ENCODE results near the gene SIMC1. TPM values are rescaled to one million over a fixed set of nuclear protein-coding genes. Genes with fewer than 3 reads are reported as not detected.
"Not testable (repeated sequence)": the region's sequence is repeated elsewhere in the genome, so short reads cannot be mapped to it uniquely, and the experiment has no call there.

The SIMC1 gene
- polyA plus RNA-seq (ENCODE audit: insufficient read length) = 14.9 TPM

DNA sequence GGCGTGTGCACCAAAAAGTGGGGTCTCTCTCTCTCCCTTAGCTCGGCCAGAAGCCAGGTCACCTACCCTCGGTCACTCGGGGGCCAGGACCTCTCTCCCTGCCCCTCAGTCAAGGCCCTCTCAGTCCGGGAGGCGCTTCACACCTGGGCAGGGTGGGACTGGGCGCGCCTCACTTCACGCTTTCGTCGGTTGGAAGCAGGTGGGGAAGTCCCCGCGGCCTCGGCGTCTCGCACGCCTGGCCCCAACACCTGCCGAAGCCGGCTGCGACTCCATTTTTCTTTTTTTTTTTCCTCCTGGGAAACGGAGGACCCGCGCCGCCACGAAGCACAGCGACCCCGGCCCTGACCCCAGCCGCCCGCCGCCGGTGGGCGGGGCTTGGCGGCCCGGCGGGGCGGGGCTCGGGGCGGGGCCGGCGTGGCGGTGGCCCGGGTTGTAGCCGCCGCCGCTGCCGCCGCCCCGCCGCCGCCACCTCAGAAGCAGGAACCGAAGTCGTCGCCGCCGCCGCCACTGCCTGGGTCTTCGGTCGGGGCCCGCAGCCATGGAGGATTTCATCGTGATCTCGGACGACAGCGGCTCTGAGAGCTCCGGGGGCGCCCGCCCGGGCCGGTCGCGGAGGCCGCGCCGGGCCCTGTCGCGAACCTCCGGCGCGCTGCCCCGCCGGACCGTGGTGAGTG, at the start of gene SIMC1:
Gene SIMC1 (plus strand): TSS at position 454 of the 674 bp plus-strand sequence. CDS start 85 bp downstream, at position 539.
- peak; percentile 12 for DNase-seq

DNA sequence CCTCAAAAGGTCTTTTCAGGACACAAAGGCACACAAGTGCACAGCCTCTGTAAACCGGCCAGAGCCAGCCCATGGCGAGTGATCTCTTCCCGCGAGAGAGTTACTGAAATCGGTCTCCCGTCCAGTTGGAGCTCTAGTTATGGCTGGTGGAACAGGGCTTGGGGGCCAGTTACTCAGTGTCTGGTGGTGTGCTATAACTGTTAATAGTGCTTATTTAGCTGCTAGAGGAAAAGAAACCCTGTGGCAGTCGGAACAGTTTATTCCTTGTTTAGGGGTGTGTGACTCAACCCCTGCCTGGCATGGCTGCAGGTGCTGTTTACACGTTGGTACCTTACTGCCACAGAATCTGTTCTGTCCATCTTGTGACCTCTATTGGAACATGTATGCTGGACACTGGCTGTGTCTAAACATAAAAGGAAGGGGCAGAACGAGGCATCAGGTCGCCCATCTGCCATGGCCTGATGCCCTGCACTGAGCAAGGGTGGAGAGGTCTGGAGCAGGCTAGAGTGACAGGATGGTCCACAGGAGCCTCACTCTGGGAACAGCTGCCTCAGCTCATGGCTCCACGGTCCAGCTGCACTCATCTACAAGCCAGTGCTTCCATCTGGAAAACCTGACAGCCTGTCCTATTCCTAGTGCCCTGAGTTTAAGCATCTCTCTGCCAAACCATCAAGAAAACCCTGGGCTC, 49.6 kb upstream of the SIMC1 start:
- no peak for DNase-seq

DNA sequence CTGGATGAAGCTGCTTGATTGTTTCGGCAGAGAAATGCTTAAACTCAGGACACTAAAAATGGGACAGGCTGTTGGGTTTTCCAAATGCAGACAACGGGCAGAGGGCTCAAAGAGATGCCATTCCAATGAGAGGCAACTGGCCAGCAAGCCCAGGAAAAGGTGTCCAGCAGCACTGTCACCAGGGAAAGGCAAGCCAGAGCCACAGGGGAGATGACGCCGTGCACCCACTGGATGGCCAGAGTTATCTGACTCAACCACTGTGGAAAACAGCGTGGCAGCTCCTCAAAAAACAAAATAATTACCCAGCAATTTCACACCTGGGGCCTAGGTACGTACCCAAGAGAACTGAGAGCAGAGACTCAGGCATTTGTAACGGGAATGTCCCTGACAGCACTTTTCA, 48.4 kb upstream of the SIMC1 start:
- DNase-seq = no peak

DNA sequence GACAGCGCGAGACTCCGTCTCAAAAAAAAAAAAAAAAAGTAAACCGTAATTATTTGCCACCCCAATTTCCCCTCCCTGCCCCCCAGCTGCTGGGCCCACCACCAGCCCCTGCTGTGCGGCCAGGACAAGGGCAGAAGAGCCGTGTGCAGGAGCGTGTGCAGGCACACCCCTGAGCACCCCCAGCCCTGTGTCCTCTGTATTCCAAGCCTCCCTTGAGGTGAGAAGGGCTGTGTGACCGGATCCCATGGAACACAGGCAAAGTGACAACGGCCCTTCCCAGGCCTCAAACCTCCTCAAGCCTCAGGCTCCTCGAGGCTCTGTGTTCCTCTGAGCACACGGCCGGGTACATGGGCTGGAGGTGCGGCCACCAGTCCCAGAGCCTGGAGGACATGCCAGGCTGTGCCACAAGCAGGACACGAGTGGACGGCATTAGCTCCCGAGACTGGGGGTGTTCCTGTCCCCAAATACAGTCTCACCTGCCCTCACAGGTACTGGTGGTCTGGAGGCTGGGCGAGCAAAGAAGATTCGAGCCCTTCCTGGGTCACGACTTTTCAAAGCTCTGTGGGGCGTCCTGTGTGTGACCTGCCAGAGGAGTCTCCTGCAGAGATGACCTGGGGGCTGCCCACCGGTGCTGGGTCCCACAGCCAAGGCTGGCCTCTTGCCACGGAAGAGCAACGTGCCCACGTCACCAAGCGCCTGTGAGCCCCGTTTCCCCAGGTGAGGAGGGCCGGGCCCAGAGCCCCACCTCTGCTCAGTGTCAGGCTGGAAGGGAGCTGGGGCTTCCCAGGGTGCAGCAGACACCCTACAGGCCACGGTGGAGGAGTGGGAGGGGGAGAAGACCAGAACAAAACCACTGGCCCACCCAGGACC, 47.1 kb upstream of the SIMC1 start:
- no peak for DNase-seq

DNA sequence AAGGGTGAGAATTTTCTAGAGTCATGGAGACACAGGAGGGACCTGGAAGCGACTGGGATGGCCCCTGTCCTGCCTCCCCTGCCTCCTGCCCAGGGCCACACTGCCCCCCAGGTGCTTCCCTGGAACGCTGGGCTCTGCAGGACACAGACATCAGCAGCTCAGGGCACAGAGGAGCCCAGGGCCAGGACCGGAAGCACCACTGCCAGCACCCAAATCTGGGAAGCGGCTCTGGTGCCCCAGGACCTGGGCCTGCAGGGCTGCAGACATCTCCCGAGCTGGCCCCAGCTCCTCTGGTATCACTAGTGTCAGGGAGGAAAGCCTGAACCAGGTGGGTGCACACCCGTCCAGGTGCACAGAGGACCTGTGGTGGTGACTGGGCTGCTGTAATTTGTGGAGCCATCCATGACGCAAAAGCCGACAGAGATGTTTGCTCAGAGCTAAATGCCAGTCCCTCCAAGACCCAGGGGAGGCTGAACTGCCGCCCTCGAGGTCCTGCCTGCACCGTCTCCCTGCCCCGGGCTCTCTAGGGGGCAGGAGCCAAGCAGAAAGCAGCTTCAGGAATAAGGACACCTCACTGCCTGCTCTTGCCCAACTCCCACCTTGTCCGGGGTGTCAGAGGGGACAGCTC, 46.0 kb upstream of the SIMC1 start:
- no peak for DNase-seq

DNA sequence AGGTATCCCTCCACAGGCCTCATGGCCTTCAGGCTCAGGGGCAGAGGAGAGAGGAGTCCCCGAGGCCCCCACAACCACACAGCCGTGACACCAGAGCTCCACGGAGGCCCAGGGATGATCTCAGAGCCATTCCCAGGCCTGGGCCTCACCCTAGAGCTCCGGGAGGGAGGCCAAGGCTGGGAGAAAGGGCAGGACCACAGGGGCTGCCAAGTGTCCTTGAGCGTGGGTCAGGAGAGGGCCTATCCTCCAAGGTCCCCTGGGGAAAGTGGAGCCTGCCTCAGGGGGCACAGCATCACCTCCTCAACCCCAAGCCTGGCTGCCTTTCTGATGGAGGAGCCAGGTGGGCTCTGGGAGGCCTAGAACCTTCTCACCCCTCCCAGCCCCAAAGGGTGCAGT, 45.5 kb upstream of the SIMC1 start:
- DNase-seq = not testable (repeated sequence)

DNA sequence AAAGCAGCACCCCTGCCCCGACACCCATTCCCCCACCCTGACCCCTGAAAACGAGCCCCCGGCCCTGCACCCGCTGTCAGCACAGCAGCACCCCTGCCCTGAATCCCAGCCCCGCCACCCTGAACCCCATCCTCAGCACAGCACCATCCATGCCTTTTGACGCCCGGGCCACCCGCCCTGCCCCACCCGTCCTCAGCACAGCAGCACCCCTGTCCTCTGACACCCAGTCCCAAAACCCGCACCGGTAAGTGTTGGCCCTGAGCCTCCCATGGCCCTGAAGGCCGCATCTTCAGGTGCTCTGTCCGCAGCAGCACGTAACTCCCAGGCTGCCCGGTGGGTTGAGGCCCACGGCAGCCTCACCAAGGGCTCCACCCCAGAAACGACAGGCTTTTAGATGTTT, 44.6 kb upstream of the SIMC1 start:
- DNase-seq = not testable (repeated sequence)

DNA sequence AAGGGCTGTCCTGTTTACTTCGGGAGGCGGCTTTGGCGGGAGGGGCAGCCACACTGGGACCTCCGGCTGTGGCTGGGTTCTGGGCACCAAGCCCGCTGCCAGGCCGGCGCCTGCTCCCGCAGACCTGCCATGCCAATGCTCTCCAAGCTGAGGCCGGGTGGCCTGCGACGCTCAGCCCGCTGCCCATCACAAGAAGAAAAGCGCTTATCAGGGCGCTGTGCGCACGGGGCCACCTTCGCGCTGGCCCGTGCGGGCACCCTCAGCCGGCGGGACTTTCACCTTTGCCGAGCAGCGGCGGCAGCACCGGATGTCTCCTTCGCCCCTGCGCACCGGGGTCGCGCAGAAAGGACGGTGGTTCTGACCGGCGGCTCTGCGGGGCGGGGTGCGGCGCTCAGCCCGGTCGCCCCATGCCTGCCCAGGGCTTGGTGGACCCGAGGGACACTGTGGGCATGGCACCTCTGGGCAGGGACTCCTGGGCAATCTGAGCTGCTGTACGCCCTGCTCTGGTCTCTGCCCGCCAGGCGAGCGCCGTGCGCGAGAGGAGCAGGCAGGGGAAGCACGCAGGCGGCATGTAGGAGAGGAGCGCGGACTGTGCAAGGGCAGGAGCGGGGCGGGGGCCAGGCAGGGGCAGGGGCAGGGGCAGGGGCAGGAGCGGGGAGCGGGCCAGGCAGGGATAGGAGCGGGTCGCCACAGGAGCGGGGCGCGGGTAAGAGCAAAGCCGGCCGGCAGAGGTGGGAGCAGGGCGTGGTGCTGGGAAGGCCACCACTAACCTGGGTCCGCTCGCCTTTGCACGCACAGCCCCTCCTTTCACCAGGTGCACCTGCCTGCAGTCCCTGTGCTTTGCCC, 43.8 kb upstream of the SIMC1 start:
- not testable (repeated sequence) for DNase-seq

DNA sequence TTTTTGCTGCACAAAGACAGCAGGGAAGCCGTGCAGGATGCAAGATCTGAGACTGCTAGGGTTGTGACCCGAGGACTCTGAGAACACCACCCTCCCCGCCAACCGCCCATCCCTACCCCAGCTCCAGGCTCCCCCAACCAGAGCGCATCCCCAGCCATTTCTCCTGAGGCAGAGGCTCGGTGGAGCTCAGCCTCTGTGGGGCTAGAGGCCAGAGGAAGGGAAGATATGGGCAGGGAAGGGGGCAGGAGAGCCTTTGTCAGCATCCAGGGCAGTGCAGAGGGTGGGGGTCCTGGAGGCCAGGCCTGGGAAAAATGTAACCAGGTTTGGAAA, 43.2 kb upstream of the SIMC1 start:
- DNase-seq = not testable (repeated sequence)

DNA sequence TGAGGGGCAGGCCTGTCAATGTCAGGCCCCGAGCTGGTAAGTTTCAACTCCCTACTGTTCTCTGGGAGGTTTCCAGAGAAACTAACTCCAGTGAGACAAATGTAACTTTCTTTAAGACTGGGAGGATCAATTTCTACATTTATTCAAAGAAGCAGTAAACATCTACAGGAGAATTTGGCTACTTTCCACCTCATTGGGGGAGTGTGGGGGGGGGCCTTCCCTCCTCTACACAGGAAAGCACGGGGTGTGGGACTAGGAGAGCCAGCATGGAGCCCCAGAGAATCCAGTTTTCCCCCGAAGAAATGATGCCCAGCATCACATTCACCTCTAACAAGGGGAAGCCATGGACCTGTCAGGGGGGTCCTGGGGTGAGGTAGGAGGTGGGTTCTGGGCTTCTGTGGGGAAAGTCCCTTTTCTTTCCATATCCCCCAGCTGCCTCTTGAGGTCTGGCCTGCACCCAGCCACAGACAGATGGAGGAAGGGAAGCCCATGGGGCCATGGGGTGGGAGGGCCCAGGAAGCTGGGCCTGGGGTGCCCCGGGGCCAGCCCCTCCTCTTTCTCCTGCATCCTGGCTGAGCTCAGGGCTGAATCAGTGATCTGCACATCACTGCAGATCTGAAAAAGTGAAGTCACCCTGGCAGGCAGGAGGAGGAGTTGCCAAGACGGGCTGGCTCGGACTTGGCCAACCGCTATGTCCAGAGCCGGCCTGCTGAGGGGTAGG, 42.6 kb upstream of the SIMC1 start:
- DNase-seq = not testable (repeated sequence)

DNA sequence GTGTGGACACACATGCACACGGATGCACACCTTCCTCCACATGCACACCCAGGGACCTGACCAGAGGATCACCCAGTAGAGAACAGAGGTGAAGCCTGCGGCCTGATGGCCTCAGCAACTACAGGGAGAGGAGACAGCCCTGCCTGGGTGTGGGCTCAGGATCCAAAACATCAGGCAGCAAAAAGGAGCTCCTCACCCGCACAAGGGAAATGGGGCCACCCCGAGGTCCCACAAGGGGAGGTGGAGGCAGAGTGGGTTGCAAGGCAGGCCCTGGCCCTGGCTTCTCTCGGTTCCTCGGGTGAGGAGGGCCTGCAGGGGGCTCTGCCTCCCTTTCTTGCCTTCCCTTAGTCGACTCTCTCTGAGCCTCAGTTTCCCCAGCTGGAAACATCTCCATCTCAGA, 41.4 kb upstream of the SIMC1 start:
- DNase-seq = not testable (repeated sequence)

DNA sequence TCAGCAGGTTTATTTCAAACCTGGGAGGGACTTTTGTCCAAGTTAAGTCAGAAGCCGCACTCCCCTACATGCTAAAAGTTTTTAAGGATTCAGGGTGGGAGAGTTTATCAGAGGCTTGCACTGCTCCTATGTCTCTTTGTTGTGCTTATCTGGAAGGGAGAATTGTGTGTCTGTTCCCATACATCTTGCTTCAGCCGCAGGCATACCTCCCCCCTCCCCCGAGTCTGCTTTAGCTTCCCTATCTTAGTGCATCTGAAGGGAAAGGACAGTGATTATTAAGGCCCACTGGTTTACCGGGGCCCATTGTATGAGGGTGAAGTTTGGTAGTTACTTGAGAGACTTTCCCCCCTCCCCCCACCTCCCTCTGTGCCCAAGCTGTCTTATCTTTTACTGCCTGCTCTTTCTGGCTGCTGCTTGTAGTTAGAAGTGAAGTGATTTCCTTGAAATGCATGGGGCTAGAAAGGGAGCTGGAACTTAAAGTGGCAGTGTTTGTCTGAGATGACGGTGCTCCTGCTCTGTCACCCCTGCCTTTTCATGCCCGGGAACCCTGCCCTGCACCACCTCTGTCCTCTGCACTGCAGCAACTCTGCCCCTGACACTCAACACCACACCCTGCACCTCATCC, 40.9 kb upstream of the SIMC1 start:
- DNase-seq = not testable (repeated sequence)

DNA sequence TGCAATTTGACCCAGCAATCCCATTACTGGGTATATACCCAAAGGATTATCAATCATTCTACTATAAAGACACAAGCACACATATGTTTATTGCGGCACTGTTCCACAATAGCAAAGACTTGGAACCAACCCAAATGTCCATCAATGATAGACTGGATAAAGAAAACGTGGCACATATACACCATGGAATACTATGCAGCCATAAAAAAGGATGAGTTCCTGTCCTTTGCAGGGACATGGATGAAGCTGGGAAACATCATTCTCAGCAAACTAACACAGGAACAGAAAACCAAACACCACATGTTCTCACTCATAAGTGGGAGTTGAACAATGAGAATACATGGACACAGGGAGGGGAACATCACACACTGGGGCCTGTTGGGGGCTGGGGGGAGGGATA, 39.9 kb upstream of the SIMC1 start:
- DNase-seq = not testable (repeated sequence)

DNA sequence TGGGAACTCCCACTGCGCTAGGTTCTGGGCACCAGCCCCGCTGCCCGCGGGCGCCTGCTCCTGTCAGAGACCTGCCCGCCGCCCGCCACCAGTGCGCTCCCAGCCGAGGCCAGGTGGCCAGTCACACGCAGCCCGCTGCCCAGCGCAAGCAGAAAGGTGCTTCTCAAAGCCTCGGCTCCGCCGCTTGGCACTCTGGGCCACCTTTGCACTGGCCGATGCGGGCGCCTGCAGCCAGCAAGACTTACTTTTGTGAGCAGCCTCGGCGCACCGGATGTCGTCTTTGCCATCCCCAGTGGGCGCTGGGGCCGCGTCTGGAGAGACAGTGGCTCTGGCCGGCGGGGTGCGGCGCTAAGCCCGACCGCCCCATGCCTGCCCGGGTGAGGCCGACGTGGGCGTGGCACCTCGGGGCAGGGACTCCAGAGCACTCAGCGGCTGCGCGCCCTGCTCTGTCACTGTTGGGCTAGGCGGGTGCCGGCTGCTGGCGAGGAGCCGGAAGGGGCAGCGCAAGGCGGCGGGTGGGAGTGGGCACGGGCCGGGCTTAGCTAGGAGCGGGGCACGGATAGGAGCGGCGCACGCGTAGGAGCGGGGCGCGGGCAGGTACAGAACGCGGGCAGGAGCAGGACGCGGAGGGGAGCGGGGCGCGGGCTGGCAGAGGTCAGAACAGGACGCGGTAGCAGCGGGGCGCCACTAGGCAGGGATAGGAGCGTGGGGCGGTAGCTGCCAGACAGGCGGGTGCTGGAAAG, 39.1 kb upstream of the SIMC1 start:
- DNase-seq = not testable (repeated sequence)

DNA sequence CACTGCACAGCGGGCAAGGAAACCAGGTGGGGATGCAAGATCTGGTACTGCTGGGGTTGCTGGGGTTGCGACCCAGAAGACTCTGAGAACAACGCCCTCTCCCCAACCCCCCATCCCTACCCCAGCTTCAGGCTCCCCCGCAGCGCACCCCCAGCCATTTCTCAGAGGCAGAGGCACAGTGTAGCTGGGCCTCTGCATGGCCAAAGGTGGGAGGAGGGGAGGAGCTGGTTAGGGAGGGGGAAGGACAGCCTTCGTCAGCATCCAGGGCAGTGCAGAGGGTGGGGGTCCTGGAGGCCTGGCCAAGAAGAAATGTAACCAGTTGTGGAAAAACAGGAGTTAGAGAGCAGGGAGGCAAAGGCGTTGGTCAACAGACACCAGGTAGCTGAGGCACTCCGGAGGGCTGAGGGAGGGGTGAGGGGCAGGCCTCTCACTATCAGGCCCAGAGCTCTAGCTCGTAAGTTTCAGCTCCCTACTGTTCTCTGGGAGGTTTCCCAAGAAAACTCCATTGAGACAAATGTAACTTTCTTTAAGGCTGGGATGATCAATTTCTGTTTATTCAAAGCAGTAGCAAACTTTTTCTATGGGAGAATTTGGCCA, 38.3 kb upstream of the SIMC1 start:
- DNase-seq = not testable (repeated sequence)

DNA sequence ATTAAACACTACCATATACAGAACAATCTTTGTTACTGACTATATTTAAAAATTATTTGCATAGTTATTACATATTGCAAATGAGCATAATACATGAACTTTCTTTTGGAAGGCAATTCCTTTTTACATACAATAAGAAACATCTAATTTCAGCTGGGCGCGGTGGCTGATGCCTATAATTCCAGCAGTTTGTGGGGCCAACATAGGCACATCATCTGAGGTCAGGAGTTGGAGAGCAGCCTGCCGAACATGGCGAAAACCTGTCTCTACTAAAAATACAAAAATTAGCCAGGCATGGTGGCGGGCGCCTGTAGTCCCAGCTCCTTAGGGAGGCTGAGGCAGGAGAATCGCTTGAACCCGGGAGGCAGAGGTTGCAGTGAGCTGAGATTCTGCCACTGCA, 36.4 kb upstream of the SIMC1 start:
- DNase-seq = no peak

DNA sequence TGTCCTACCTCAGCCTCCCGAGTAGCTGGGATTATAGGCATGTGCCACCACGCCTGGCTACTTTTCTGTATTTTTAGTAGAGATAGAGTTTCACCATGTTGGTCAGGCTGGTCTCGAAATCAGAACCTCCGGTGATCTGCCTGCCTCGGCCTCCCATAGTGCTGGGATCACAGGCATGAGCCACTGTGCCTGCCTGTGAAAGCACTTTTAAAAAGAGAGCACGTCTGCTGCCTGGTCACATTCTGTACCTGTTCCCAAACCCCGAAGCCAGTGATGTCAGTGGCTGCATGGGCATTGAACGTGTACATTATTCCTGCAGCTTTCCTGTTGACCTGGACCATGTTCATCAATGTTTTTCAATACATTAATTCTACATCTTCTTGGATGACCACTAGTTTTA, 35.1 kb upstream of the SIMC1 start:
- no peak for DNase-seq

DNA sequence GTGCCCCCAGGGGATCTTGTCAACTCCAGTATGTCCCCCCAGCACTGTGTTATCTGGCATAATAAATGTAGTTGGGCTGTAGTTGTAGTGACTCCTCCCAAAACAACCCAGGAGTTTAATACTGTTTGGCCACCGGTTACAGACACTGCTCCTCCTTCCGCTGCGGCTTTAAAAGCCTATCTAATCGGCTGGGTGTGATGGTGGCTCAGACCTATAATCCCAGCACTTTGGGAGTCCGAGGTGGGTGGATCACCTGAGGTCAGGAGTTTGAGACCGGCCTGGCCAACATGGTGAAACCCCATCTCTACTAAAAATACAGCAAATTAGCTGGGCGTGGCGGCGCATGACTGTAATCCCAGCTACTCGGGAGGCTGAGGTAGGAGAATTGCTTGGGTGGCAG, 34.7 kb upstream of the SIMC1 start:
- not testable (repeated sequence) for DNase-seq

DNA sequence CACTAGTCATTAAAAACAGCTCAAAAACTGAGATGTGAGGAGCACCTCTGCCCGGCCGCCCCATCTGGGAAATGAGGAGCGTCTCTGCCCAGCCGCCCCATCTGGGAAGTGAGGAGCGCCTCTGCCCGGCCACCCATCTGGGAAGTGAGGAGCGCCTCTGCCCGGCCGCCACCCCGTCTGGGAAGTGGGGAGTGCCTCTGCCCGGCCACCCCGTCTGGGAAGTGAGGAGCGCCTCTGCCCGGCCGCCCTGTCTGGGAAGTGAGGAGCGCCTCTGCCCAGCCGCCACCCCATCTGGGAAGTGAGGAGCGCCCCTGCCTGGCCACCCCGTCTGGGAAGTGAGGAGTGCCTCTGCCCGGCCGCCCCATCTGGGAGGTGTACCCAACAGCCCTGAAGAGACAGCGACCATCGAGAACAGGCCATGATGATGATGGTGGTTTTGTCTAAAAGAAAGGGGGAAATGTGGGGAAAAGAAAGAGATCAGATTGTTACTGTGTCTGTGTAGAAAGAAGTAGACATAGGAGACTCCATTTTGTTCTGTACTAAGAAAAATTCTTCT, 23.7 kb upstream of the SIMC1 start:
- not testable (repeated sequence) for DNase-seq

Data from hindlimb muscle (tissue), 1 donor.